GM23338 (cell line): ENCODE data around the gene DEDD2. TPM values are rescaled to one million over a fixed set of nuclear protein-coding genes. Genes with fewer than 3 reads are reported as not detected.

Experiments
- ATAC-seq: fragments of 200-7000 bp; cut with Tn5 transposase; 3 replicates; pipeline ENCODE4 v1.9.1; 2020
- DNase-seq: peaks from one replicate; pipeline ENCODE4 v3.0.0-alpha.2; 2015; ENCODE audit warnings: low spot score
- H2AFZ ChIP-seq: fragments of 200-600 bp; sonication (generic); 2 replicates; pipeline ENCODE4 v1.8.0; 2016; ENCODE audit warnings: antibody characterized with exemption, mild to moderate bottlenecking, moderate library complexity
- H3F3A ChIP-seq: fragments of 200-600 bp; sonication (generic); replicated peaks from 2 replicates; pipeline ENCODE4 v1.8.0; 2017; ENCODE audit warnings: antibody characterized with exemption, mixed run types, low read depth
- H3K27ac ChIP-seq: fragments of 200-600 bp; sonication (generic); 2 replicates; pipeline ENCODE4 v1.6.1; 2016; ENCODE audit warnings: low read depth
- H3K27me3 ChIP-seq: fragments of 200-600 bp; sonication (generic); 2 replicates; pipeline ENCODE4 v1.8.0; 2016; ENCODE audit warnings: mild to moderate bottlenecking, mixed run types, moderate library complexity; ENCODE audit not compliant: insufficient read depth
- H3K36me3 ChIP-seq: fragments of 200-600 bp; sonication (generic); 2 replicates; pipeline ENCODE4 v1.8.0; 2016; ENCODE audit warnings: mild to moderate bottlenecking; ENCODE audit not compliant: insufficient read depth
- H3K4me1 ChIP-seq: fragments of 200-600 bp; sonication (generic); 2 replicates; pipeline ENCODE4 v1.8.0; 2016; ENCODE audit warnings: mild to moderate bottlenecking, moderate library complexity; ENCODE audit not compliant: insufficient read depth
- H3K4me2 ChIP-seq: fragments of 200-600 bp; sonication (generic); 2 replicates; pipeline ENCODE4 v1.7.1; 2017; ENCODE audit warnings: mixed run types
- H3K4me3 ChIP-seq: fragments of 200-600 bp; sonication (generic); 2 replicates; pipeline ENCODE4 v1.6.1; 2016; ENCODE audit warnings: mixed run types
- H3K79me2 ChIP-seq: fragments of 200-600 bp; sonication (generic); replicated peaks from 2 replicates; pipeline ENCODE4 v1.8.0; 2017; ENCODE audit warnings: mild to moderate bottlenecking; ENCODE audit not compliant: insufficient read depth
- H3K9me2 ChIP-seq: fragments of 200-600 bp; sonication (generic); 2 replicates; pipeline ENCODE4 v1.8.0; 2017; ENCODE audit not compliant: insufficient read depth
- H4K20me1 ChIP-seq: fragments of 200-600 bp; sonication (generic); replicated peaks from 2 replicates; pipeline ENCODE4 v1.8.0; 2017; ENCODE audit warnings: mild to moderate bottlenecking; ENCODE audit not compliant: insufficient read depth
- H3K27ac Mint-ChIP-seq: 2 replicates; pipeline ENCODE4 v1.8.0; 2020; ENCODE audit warnings: inconsistent platforms, mild to moderate bottlenecking, moderate library complexity, mixed read lengths
- H3K27me3 Mint-ChIP-seq: 3 replicates; pipeline ENCODE4 v1.8.0; 2022; ENCODE audit warnings: low read depth, mild to moderate bottlenecking, moderate library complexity, mixed read lengths, inconsistent platforms; ENCODE audit not compliant: insufficient read depth, poor library complexity
- H3K36me3 Mint-ChIP-seq: 3 replicates; pipeline ENCODE4 v1.8.0; 2021; ENCODE audit warnings: low read depth, mild to moderate bottlenecking, inconsistent platforms, moderate library complexity, mixed read lengths
- H3K4me1 Mint-ChIP-seq: 3 replicates; pipeline ENCODE4 v1.8.0; 2020; ENCODE audit warnings: mild to moderate bottlenecking, inconsistent platforms, mixed read lengths
- H3K4me3 Mint-ChIP-seq: 3 replicates; pipeline ENCODE4 v1.8.0; 2021; ENCODE audit warnings: moderate library complexity, mild to moderate bottlenecking, inconsistent platforms, mixed read lengths
- H3K9me3 Mint-ChIP-seq: 3 replicates; pipeline ENCODE4 v1.8.0; 2020; ENCODE audit warnings: moderate library complexity, mild to moderate bottlenecking, inconsistent platforms, mixed read lengths
- CREB1 ChIP-seq: fragments of 250-450 bp; sonication (Bioruptor Pico); IDR thresholded peaks from 2 replicates; pipeline ENCODE4 v1.5.0; 2020; ENCODE audit warnings: low read depth, mild to moderate bottlenecking, moderate library complexity
- EZH2 ChIP-seq: fragments of 200-600 bp; sonication (generic); IDR thresholded peaks from one replicate; pipeline ENCODE4 v1.8.0; 2017; ENCODE audit warnings: antibody characterized with exemption, mild to moderate bottlenecking, low read depth; ENCODE audit not compliant: unreplicated experiment
- NANOG ChIP-seq: IDR thresholded peaks from 2 replicates; pipeline ENCODE4 v1.6.1; 2016; ENCODE audit warnings: antibody characterized with exemption, borderline replicate concordance
- POLR2AphosphoS5 ChIP-seq: IDR thresholded peaks from 2 replicates; pipeline ENCODE4 v1.6.1; 2016; ENCODE audit warnings: antibody characterized with exemption, low read depth
- STAT1 ChIP-seq: IDR thresholded peaks from one replicate; pipeline ENCODE4 v1.6.1; 2016; ENCODE audit warnings: antibody characterized with exemption; ENCODE audit not compliant: unreplicated experiment
- ZNF114 ChIP-seq: fragments of 250-450 bp; sonication (Bioruptor Pico); IDR thresholded peaks from 2 replicates; pipeline ENCODE4 v1.5.0; 2020; ENCODE audit warnings: mild to moderate bottlenecking, moderate library complexity
- ZNF331 ChIP-seq: fragments of 250-450 bp; sonication (Bioruptor Pico); IDR thresholded peaks from 2 replicates; pipeline ENCODE4 v1.5.0; 2020; ENCODE audit warnings: low read depth, mild to moderate bottlenecking, moderate library complexity
- polyA plus RNA-seq: library from polyadenylated mRNA; unstranded; fragments of >200 nt; fragmentation: Nextera tagmentation; extraction: Ambion mirVana; gene quantifications from 2 replicates; pipeline ENCODE4 v1.2.1, GENCODE V29; 2016
- total RNA-seq: library from RNA; depleted of rRNA; stranded (reverse); fragments of >200 nt; shearing (Covaris generic); gene quantifications from 2 replicates; pipeline ENCODE4 v1.2.3, GENCODE V29; 2014
- TF ChIP-seq, protein P1 (sequence below): IDR thresholded peaks from 2 replicates; pipeline ENCODE4 v1.6.1; 2016; ENCODE audit warnings: antibody characterized with exemption

DEDD2 gene
- total and polyA plus RNA-seq, 2 experiments from 2014 or later = 23.4 to 63.0 TPM

DNA sequence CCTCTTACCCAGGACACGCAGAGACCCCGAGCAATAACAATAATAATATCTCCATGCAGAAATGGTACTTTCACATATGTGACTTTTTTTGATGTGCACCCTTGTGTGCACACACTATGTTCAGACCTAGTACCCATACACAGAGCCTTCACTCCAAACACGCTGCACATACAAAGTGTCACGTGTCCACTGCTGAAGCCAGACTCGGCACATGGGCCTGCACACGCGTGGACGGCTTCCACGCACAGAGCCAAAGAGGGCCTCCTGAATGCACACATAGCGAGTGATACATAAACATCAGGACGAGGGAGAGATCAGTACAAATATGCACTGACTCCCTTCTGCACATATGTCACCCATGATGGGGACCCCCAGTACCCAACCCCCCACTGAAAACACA lies 43.3 kb downstream of the DEDD2 start (continued):
- no peak for TF ChIP-seq ZNF331 (CRISPR knock-in tag)
- TF ChIP-seq, protein P1, sequence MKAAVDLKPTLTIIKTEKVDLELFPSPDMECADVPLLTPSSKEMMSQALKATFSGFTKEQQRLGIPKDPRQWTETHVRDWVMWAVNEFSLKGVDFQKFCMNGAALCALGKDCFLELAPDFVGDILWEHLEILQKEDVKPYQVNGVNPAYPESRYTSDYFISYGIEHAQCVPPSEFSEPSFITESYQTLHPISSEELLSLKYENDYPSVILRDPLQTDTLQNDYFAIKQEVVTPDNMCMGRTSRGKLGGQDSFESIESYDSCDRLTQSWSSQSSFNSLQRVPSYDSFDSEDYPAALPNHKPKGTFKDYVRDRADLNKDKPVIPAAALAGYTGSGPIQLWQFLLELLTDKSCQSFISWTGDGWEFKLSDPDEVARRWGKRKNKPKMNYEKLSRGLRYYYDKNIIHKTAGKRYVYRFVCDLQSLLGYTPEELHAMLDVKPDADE = no peak
- no peak for TF ChIP-seq EZH2
- TF ChIP-seq ZNF114 (CRISPR knock-in tag) = no peak

DNA sequence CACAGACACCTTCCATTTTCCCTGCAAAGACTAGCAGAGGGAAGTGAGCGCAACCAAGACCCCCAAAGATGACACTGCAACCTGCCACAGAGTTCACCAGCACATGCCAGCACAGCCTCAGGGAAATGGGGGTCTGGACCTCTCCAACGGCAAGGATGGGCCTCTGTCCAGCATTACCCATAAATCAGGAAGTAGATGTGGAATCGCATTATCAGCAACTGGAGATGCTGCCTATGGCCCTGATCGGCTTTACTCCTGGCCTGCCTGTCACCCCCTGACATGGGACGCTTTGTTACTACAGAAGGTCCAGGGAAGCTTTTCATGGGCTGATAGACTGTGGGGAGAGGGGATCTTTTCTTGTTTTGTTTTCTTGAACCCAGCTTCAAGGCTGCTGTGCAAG lies 43.8 kb downstream of the DEDD2 start:
- no peak overlapping the region for H3K27ac ChIP-seq
- H3K9me3 Mint-ChIP-seq = no peaks in the 10 kb centered on the region
- H4K20me1 ChIP-seq = peaks cover 11% of the 10 kb centered on the region; the same call in 1 of the 2 replicates
- H3F3A ChIP-seq = peaks cover 11% of the 10 kb centered on the region
- H3K4me1 Mint-ChIP-seq = peaks cover 20% of the 10 kb centered on the region
- no peaks in the 10 kb centered on the region for H3K36me3 ChIP-seq
- no peaks in the 10 kb centered on the region for H3K36me3 Mint-ChIP-seq
- peaks cover 18% of the 10 kb centered on the region for H3K4me1 ChIP-seq
- TF ChIP-seq, protein P1 = no peak
- TF ChIP-seq STAT1 (no peak), EZH2 (no peak), CREB1 (no peak), ZNF331 (CRISPR knock-in tag) (no peak), ZNF114 (CRISPR knock-in tag) (no peak)
- H3K27me3 Mint-ChIP-seq = peaks cover 27% of the 10 kb centered on the region
- no peaks in the 10 kb centered on the region for H3K79me2 ChIP-seq
- H2AFZ ChIP-seq = no peak overlapping the region
- no peak for DNase-seq
- H3K4me2 ChIP-seq = no peak overlapping the region
- H3K27ac Mint-ChIP-seq = no peak overlapping the region
- H3K9me2 ChIP-seq = no peaks in the 10 kb centered on the region
- no peak overlapping the region for H3K4me3 Mint-ChIP-seq
- ATAC-seq = no peak
- peaks cover 58% of the 10 kb centered on the region for H3K27me3 ChIP-seq
- no peak overlapping the region for H3K4me3 ChIP-seq

DNA sequence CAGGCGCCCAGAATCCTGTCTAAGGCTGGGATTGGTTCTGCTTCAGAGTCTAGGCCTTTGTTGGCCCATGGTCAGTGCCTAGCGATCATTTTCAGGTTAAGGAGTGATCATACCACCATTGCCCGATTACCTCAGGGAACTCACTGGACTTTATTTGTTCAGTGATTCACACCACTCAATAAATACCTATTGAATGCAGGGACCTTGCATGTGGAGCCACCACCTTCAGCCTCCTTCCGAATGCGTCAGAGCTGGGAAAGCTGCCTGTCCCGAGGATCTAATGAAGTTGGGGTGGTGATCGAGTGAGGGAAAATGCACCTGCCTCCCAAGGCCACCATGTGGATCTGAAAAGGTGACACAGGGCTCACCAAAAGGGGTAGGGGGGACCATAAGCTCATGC lies 45.2 kb downstream of the DEDD2 start:
- Mint-ChIP-seq H3K27ac (no peak overlapping the region), H3K4me3 (no peak overlapping the region), H3K36me3 (no peaks in the 10 kb centered on the region), H3K9me3 (no peaks in the 10 kb centered on the region), H3K4me1 (peaks cover 20% of the 10 kb centered on the region), H3K27me3 (peaks cover 27% of the 10 kb centered on the region)
- no peak overlapping the region for H3K27ac ChIP-seq
- no peaks in the 10 kb centered on the region for H3K9me2 ChIP-seq
- no peaks in the 10 kb centered on the region for H3K36me3 ChIP-seq
- H3K4me1 ChIP-seq = peaks cover 14% of the 10 kb centered on the region
- DNase-seq (no peak), ATAC-seq (no peak)
- no peak for TF ChIP-seq ZNF331 (CRISPR knock-in tag)
- TF ChIP-seq NANOG = no peak
- TF ChIP-seq, protein P1 = no peak
- no peak for TF ChIP-seq ZNF114 (CRISPR knock-in tag)
- TF ChIP-seq POLR2AphosphoS5 = no peak
- TF ChIP-seq STAT1 = no peak
- H3F3A ChIP-seq = peaks cover 7% of the 10 kb centered on the region; the same call in 1 of the 2 replicates
- H2AFZ ChIP-seq = no peak overlapping the region
- H3K4me3 ChIP-seq = no peak overlapping the region
- H3K79me2 ChIP-seq = no peaks in the 10 kb centered on the region
- peaks cover 44% of the 10 kb centered on the region for H3K27me3 ChIP-seq
- no peak overlapping the region for H3K4me2 ChIP-seq
- peaks cover under 1% of the 10 kb centered on the region; the same call in 1 of the 2 replicates for H4K20me1 ChIP-seq
